Keratinocyte (primary cell): ENCODE results near the gene LENG9. TPM values are rescaled to one million over a fixed set of nuclear protein-coding genes. Genes with fewer than 3 reads are reported as not detected.

Source experiments
- DNase-seq: peaks from one replicate; pipeline ENCODE4 v3.0.0-alpha.2; 2011; ENCODE audit warnings: low read depth, missing footprints, low spot score
- FAIRE-seq: peaks from 2 replicates; lab custom pipeline; 2011; peaks lifted over from hg19 to GRCh38; lab: Jason Lieb, UNC
- H2AFZ ChIP-seq: 2 replicates; pipeline ENCODE4 v1.6.0; 2012; ENCODE audit warnings: low read length, control low read depth, inconsistent platforms; ENCODE audit not compliant: control insufficient read depth
- H3K27ac ChIP-seq: 2 replicates; pipeline ENCODE4 v1.5.1; 2011; ENCODE audit warnings: low read length; ENCODE audit not compliant: control insufficient read depth, insufficient read depth
- H3K27me3 ChIP-seq: 3 replicates; pipeline ENCODE4 v1.6.0; 2011; ENCODE audit warnings: low read length; ENCODE audit not compliant: control insufficient read depth, insufficient read depth; ENCODE audit errors: extremely low read depth
- H3K36me3 ChIP-seq, 2 experiments: 2 replicates in 1 of 2; 3 replicates in 1 of 2; pipeline ENCODE4 v1.5.1; 2011; ENCODE audit warnings: low read length in 2 of 2, mild to moderate bottlenecking in 1 of 2; ENCODE audit not compliant: control insufficient read depth in 2 of 2, insufficient read depth in 2 of 2; ENCODE audit errors: extremely low read depth in 1 of 2
- H3K4me1 ChIP-seq: 3 replicates; pipeline ENCODE4 v1.5.1; 2011; ENCODE audit warnings: low read length; ENCODE audit not compliant: control insufficient read depth, insufficient read depth; ENCODE audit errors: extremely low read depth
- H3K4me2 ChIP-seq: 3 replicates; pipeline ENCODE4 v1.6.0; 2011; ENCODE audit warnings: low read depth, low read length; ENCODE audit not compliant: control insufficient read depth, insufficient read depth; ENCODE audit errors: extremely low read depth
- H3K4me3 ChIP-seq, 3 experiments: fragments of 200-600 bp in 1 of 3; sonication (generic) in 1 of 3; 2 replicates in 2 of 3; 3 replicates in 1 of 3; pipeline ENCODE4 v1.5.1; 2011 to 2016; ENCODE audit warnings: low read length in 3 of 3, mild to moderate bottlenecking in 3 of 3, control low read depth in 2 of 3, inconsistent platforms in 1 of 3, low read depth in 1 of 3, mixed read lengths in 1 of 3, mixed run types in 1 of 3, moderate library complexity in 1 of 3; ENCODE audit not compliant: control insufficient read depth in 2 of 3, insufficient read depth in 2 of 3; ENCODE audit errors: extremely low read depth in 1 of 3
- H3K79me2 ChIP-seq: 2 replicates; pipeline ENCODE4 v1.6.0; 2012; ENCODE audit warnings: low read length; ENCODE audit not compliant: control insufficient read depth, insufficient read depth
- H3K9ac ChIP-seq: 3 replicates; pipeline ENCODE4 v1.6.0; 2011; ENCODE audit warnings: low read length; ENCODE audit not compliant: control insufficient read depth, insufficient read depth; ENCODE audit errors: extremely low read depth
- H3K9me1 ChIP-seq: 3 replicates; pipeline ENCODE4 v1.6.0; 2011; ENCODE audit warnings: low read length; ENCODE audit not compliant: control insufficient read depth, insufficient read depth; ENCODE audit errors: extremely low read depth
- H3K9me3 ChIP-seq: 2 replicates; pipeline ENCODE4 v1.5.1; 2012; ENCODE audit warnings: low read depth, low read length; ENCODE audit not compliant: control insufficient read depth
- H4K20me1 ChIP-seq: 3 replicates; pipeline ENCODE4 v1.6.0; 2011; ENCODE audit warnings: low read length; ENCODE audit not compliant: control insufficient read depth, insufficient read depth; ENCODE audit errors: extremely low read depth
- EZH2 ChIP-seq: IDR thresholded peaks from one replicate; pipeline ENCODE4 v1.6.1; 2012; ENCODE audit warnings: inconsistent platforms, mild to moderate bottlenecking, low read length, moderate library complexity
- dilution Hi-C: fragments of 300-500 bp; cut with MboI; formaldehyde crosslinking; loops from one replicate; pipeline ENCODE4 v1.7.0; 2020; ENCODE audit warnings: low sequenced_read_pairs; ENCODE audit not compliant: extremely low pct_ligation_motif_present
- polyA plus RNA-seq, 5 experiments: library from polyadenylated mRNA; depleted of rRNA in 3 of 5; stranded (reverse) in 3 of 5; stranded (forward) in 1 of 5; unstranded in 1 of 5; fragments of >200 nt; gene quantifications; 1 replicate in 1 of 5; 2 replicates in 3 of 5; 3 replicates in 1 of 5; pipeline versions ENCODE4 v1.2.1 to v1.2.3, GENCODE V29; 2011 to 2012; ENCODE audit warnings: missing spikeins in 2 of 5, low read depth in 1 of 5, low replicate concordance in 1 of 5
- TF ChIP-seq, protein P1 (sequence below), 3 experiments: IDR thresholded peaks in 1 of 3; conservative IDR thresholded peaks in 1 of 3; optimal IDR thresholded peaks in 1 of 3; 2 replicates in 2 of 3; 3 replicates in 1 of 3; pipeline versions ENCODE3 to v1.5.1; 2011; ENCODE audit warnings: low read length in 3 of 3, mild to moderate bottlenecking in 3 of 3, moderate library complexity in 2 of 3, control low read depth in 1 of 3, inconsistent platforms in 1 of 3; ENCODE audit not compliant: insufficient read depth in 2 of 3; ENCODE audit errors: extremely low read depth in 1 of 3

LENG9 gene
- polyA plus RNA-seq, 1 donor (not counting 4 experiments of a cell fraction or from before 2014, with no cell fraction given): 1.3 TPM

DNA sequence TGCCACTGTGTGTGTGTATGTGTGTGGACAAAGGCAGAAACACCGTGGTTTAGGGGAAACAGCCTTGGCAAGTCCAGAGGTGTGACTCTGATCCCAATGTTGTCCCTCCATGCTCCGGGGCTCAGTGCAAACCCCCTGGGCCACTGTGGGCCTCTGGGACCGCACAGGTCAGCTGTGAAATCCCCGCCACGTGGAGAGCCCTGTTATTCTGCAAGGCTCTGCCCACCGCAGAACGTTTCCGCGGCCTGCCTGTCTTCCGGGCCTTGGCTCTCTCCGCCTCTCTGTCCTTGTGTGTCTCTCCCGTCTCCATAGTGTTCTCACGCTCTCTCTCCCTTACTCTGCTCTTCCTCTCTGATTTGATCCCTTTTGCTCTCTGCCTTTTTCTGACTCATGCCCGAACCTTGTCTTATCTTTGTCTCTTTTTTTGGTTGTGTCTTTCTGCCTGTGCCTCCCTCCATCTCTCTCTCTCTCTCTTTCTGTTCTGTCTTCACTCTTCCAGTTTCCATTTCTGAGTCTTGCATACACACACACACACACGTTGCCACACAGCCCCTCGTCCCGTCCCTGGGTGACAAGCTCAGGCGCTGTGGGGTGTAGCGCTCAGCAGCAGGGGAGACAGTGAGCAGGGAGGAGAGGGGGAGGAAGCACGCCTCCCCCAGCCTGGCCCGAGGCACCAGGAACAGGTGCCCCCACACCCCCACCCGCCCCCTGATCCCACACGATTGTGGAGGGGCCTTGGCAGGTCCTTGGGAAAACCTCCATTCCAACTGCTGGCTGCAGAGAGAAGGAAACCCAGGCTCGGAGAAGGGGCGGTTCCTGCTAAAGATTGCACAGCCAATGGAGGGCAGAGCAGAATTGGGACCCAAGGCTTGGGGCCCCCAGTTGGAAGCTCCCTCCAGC, 45.3 kb downstream of the LENG9 start:
- peaks cover 56% of the 10 kb centered on the region for H3K27me3 ChIP-seq
- H3K4me1 ChIP-seq: no peaks in the 10 kb centered on the region
- H2AFZ ChIP-seq: no peak overlapping the region
- no peak overlapping the region for H3K4me3 ChIP-seq
- dilution Hi-C loops: no loop called here
- no peak overlapping the region for H3K9ac ChIP-seq
- peaks cover 3% of the 10 kb centered on the region for H3K9me3 ChIP-seq
- no peak overlapping the region for H3K27ac ChIP-seq
- FAIRE-seq (no peak), DNase-seq (no peak)
- H3K79me2 ChIP-seq: no peaks in the 10 kb centered on the region
- H3K9me1 ChIP-seq: no peaks in the 10 kb centered on the region
- TF ChIP-seq, protein P1, sequence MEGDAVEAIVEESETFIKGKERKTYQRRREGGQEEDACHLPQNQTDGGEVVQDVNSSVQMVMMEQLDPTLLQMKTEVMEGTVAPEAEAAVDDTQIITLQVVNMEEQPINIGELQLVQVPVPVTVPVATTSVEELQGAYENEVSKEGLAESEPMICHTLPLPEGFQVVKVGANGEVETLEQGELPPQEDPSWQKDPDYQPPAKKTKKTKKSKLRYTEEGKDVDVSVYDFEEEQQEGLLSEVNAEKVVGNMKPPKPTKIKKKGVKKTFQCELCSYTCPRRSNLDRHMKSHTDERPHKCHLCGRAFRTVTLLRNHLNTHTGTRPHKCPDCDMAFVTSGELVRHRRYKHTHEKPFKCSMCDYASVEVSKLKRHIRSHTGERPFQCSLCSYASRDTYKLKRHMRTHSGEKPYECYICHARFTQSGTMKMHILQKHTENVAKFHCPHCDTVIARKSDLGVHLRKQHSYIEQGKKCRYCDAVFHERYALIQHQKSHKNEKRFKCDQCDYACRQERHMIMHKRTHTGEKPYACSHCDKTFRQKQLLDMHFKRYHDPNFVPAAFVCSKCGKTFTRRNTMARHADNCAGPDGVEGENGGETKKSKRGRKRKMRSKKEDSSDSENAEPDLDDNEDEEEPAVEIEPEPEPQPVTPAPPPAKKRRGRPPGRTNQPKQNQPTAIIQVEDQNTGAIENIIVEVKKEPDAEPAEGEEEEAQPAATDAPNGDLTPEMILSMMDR (optimal IDR thresholded peaks at IDR 0.05 in 1 of 3, IDR thresholded peaks at IDR 0.05 in 1 of 3, conservative IDR thresholded peaks at IDR 0.05 in 1 of 3; ENCODE audit: extremely low read depth in 1 of 3, insufficient read depth in 2 of 3, low read length in 3 of 3): no peak
- TF ChIP-seq EZH2: no peak
- no peak overlapping the region for H3K4me2 ChIP-seq
- no peaks in the 10 kb centered on the region for H3K36me3 ChIP-seq
- H4K20me1 ChIP-seq: no peaks in the 10 kb centered on the region

DNA sequence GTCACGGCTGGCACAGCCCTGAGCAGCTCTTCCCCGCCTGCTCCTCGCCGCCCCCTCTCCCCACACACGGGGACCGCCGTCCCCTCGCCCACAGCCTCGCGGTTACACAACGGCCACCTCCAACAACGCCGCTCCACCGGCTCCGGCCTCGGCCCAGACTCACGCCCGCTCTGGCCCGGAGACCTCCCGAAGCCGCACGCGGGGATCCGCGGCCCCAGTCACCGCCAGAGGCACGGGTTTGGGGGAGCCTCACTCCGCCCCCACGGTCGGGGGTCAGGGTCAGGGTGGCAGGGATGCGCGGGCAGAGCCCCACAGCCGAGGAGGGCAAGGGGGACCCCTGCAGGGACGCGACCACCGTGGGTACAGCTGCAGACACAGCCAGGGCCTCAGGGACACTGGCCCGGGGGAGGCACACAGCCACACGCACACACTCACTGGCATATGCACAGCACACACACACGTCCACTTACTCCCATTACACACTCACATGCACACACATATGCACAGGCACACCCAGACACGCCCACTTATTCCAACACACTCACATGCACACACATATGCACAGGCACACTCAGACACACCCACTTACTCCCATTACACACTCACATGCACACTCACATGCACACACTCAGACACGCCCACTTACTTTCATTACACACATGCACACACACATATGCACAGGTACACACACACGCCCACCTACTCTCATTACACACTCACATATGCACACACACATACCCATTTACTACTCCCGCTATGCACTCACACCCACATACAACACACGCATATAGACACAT, 46.7 kb downstream of the LENG9 start:
- dilution Hi-C loops: no loop called here
- Histone ChIP-seq H3K36me3 (no peaks in the 10 kb centered on the region), H3K27ac (no peak overlapping the region), H3K9me3 (peaks cover 3% of the 10 kb centered on the region), H3K4me3 (no peak overlapping the region), H3K9me1 (no peaks in the 10 kb centered on the region), H3K4me2 (no peak overlapping the region), H3K27me3 (peaks cover 56% of the 10 kb centered on the region), H3K79me2 (no peaks in the 10 kb centered on the region), H4K20me1 (no peaks in the 10 kb centered on the region), H3K4me1 (no peaks in the 10 kb centered on the region), H2AFZ (no peak overlapping the region), H3K9ac (no peak overlapping the region)
- FAIRE-seq: no peak
- DNase-seq: no peak
- TF ChIP-seq, protein P1 (optimal IDR thresholded peaks at IDR 0.05 in 1 of 3, IDR thresholded peaks at IDR 0.05 in 1 of 3, conservative IDR thresholded peaks at IDR 0.05 in 1 of 3; ENCODE audit: extremely low read depth in 1 of 3, insufficient read depth in 2 of 3, low read length in 3 of 3): no peak
- TF ChIP-seq EZH2: no peak
